ENCODE data around the gene ERI3. TPM values are rescaled to one million over a fixed set of nuclear protein-coding genes. Genes with fewer than 3 reads are reported as not detected.

The ERI3 gene
- 10 to 100 TPM; 35.6 to 42.1 (median 36.4) TPM for total RNA-seq
- long read RNA-seq, donor 1, transcript ERI3-201 (9 exons, 1,684 nt) = major isoform, 18 of 65 reads
- long read RNA-seq, donor 1, partial matches to known transcripts = 20 of 65 reads
- long read RNA-seq, donor 1, other reads (novel, unspliced or antisense) = 27 of 65 reads
- long read RNA-seq, donor 2, partial matches to known transcripts = 11 of 33 reads
- long read RNA-seq, donor 2, other reads (novel, unspliced or antisense) = 22 of 33 reads

- no peaks in the 10 kb centered on the region for H3K36me3 ChIP-seq (ENCODE audit: low read depth)
- intact Hi-C loops (cut with DNase I, micrococcal nuclease) = no loop called here
- ATAC-seq (peak; percentile 100), DNase-seq (peak; percentile 97 to 98 (median 98))
- peaks cover 16% of the 10 kb centered on the region for H3K4me1 ChIP-seq (ENCODE audit: low read depth)
- peak; percentile 15 for TF ChIP-seq CTCF (IDR thresholded peaks at IDR 0.05)
- H3K4me3 ChIP-seq = peak within 1 kb of the TSS; percentile 83
- H3K9me3 ChIP-seq = no peaks in the 10 kb centered on the region
These were observed at the start of gene ERI3 for GRCh38 chr1:44354840-44355581. Gene ERI3 (minus strand): TSS chr1:44355257. CDS start chr1:44355026, 231 bp downstream.

- intact Hi-C loops (cut with DNase I, micrococcal nuclease) = no loop called here
These were observed 46.5 kb upstream of the ERI3 start for GRCh38 chr1:44401256-44402228.

GRCh38 chr1:44390277-44390676, 35.2 kb upstream of the ERI3 start:
- ATAC-seq (no peak), DNase-seq (no peak)
- no peaks in the 10 kb centered on the region for H3K36me3 ChIP-seq (ENCODE audit: low read depth)
- no peak overlapping the region for H3K4me3 ChIP-seq
- no peaks in the 10 kb centered on the region for H3K4me1 ChIP-seq (ENCODE audit: low read depth)
- H3K9me3 ChIP-seq = no peaks in the 10 kb centered on the region
- no peak for TF ChIP-seq CTCF (IDR thresholded peaks at IDR 0.05)
- intact Hi-C loops (cut with DNase I, micrococcal nuclease) = no loop called here

More at GRCh38 chr1:44401256-44402228, 46.5 kb upstream of the ERI3 start:
- DNase-seq (no peak), ATAC-seq (no peak)
- Histone ChIP-seq H3K4me3 (no peak overlapping the region), H3K36me3 (ENCODE audit: low read depth) (no peaks in the 10 kb centered on the region), H3K4me1 (ENCODE audit: low read depth) (peaks cover 12% of the 10 kb centered on the region), H3K9me3 (no peaks in the 10 kb centered on the region)
- no peak for TF ChIP-seq CTCF (IDR thresholded peaks at IDR 0.05)

- H3K4me3 ChIP-seq = no peak overlapping the region
- intact Hi-C loops (cut with DNase I, micrococcal nuclease) = no loop called here
- no peaks in the 10 kb centered on the region for H3K9me3 ChIP-seq
- no peaks in the 10 kb centered on the region for H3K4me1 ChIP-seq (ENCODE audit: low read depth)
- no peak for DNase-seq
- ATAC-seq = no peak
- H3K36me3 ChIP-seq (ENCODE audit: low read depth) = no peaks in the 10 kb centered on the region
- no peak for TF ChIP-seq CTCF (IDR thresholded peaks at IDR 0.05)
These were observed 34.4 kb upstream of the ERI3 start for GRCh38 chr1:44389437-44389836.

- DNase-seq (no peak), ATAC-seq (no peak)
- H3K4me3 ChIP-seq = no peak overlapping the region
- no peaks in the 10 kb centered on the region for H3K4me1 ChIP-seq (ENCODE audit: low read depth)
- no peaks in the 10 kb centered on the region for H3K36me3 ChIP-seq (ENCODE audit: low read depth)
- H3K9me3 ChIP-seq = no peaks in the 10 kb centered on the region
- intact Hi-C loops (cut with DNase I, micrococcal nuclease) = no loop called here
- TF ChIP-seq CTCF (IDR thresholded peaks at IDR 0.05) = no peak
These were observed 33.5 kb upstream of the ERI3 start for GRCh38 chr1:44388551-44388950.

Measured in mucosa of descending colon (tissue), 3 donors.